ENCODE data around the gene COLEC12. TPM values are rescaled to one million over a fixed set of nuclear protein-coding genes. Genes with fewer than 3 reads are reported as not detected.
A peak's percentile ranks its signal among the peaks of the same experiment; 100 is the strongest.
"Not testable (repeated sequence)": the region's sequence is repeated elsewhere in the genome, so short reads cannot be mapped to it uniquely, and the experiment has no call there.

Gene COLEC12
- total and polyA plus RNA-seq, 8 donors, result 32.9 to 124 (median 103) TPM

DNA sequence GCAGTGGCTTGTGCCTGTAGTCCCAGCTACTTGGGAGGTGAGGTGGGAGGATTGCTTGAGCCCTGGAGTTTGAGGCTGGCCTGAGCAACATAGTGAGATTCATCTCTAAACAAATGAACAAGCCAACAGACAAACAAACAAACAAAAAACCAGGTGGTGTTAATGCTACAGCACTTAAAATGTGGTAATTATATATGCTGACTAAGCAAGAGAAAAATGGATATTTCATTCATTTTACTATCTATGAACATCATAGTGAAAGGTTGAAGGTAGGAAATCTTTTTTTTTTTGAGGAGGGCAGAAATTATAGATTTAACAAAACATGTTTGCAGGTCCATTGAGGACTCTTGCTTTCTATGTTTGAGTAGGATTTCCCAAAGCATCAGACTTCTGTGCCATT lies 190.5 kb downstream of the COLEC12 start:
- TF ChIP-seq, protein P1, sequence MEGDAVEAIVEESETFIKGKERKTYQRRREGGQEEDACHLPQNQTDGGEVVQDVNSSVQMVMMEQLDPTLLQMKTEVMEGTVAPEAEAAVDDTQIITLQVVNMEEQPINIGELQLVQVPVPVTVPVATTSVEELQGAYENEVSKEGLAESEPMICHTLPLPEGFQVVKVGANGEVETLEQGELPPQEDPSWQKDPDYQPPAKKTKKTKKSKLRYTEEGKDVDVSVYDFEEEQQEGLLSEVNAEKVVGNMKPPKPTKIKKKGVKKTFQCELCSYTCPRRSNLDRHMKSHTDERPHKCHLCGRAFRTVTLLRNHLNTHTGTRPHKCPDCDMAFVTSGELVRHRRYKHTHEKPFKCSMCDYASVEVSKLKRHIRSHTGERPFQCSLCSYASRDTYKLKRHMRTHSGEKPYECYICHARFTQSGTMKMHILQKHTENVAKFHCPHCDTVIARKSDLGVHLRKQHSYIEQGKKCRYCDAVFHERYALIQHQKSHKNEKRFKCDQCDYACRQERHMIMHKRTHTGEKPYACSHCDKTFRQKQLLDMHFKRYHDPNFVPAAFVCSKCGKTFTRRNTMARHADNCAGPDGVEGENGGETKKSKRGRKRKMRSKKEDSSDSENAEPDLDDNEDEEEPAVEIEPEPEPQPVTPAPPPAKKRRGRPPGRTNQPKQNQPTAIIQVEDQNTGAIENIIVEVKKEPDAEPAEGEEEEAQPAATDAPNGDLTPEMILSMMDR (IDR thresholded peaks at IDR 0.05), result no peak
- H3K27ac ChIP-seq, result no peak overlapping the region
- intact Hi-C loops (cut with DNase I), result no loop called here

DNA sequence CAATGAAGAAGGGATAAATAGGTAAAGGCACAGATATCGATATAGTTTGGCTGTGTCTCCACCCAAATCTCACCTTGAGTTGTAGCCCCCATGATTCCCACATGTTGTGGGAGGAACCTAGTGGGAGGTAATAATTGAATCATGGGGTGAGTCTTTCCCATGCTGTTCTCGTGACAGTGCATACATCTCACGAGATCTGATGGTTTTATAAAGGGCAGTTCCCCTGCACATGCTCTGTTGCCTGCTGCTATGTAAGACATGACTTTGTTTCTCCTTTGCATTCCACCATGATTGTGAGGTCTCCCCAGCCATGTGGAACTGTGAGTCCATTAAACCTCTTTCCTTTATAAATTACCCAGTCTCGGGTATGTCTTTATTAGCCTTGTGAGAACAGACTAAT lies 192.4 kb downstream of the COLEC12 start:
- H3K4me3 ChIP-seq, H3K4me1 ChIP-seq, ATAC-seq, H3K27ac ChIP-seq, H3K36me3 ChIP-seq, DNase-seq, H3K27me3 ChIP-seq, H3K9me3 ChIP-seq: not testable (repeated sequence)
- intact Hi-C loops (cut with DNase I), result loop anchor here in 1 of 2 donors (10.0 kb wide), 1 partner anchor 277 kb away; the partner anchor contains the start of gene CETN1

More for the DNA sequence above, 190.5 kb downstream of the COLEC12 start:
- Histone ChIP-seq H3K4me3 (no peak overlapping the region), H3K9me3 (no peaks in the 10 kb centered on the region), H3K4me1 (no peaks in the 10 kb centered on the region), H3K27me3 (no peaks in the 10 kb centered on the region), H3K36me3 (no peaks in the 10 kb centered on the region)
- no peak for ATAC-seq
- DNase-seq, result no peak

DNA sequence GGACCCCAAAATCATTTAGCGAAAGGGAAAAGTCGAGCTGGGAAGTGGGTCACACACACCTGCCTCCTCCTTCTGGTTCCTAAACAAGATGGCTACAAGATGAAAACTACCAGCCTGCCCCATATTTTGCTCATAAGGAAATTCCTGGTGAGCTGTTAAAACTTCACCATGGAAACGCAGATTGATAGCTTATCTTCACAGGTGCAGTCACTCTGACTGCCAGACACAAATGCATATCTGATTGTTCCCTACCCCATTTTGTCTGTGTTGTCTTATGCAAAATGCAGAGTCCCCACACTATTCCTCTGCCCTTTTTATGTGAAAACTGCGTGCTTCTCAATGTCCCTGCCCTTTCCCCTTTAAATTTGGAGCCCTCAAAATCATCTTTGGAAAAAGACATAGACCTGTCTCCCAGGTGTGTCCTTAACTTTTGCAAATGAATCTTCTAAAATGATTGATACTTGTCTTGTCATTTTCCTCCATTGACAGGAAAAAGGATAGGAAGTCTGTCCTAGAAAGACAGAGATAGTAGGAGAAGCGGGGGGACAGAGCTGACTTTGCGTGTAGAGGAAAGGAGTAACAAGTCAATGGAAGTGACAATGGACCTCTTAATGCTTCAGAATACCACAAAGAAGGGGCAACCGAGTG lies 193.8 kb downstream of the COLEC12 start:
- ATAC-seq, result no peak
- no peak overlapping the region for H3K4me3 ChIP-seq
- TF ChIP-seq, protein P1 (IDR thresholded peaks at IDR 0.05), result no peak
- no peaks in the 10 kb centered on the region for H3K9me3 ChIP-seq
- H3K36me3 ChIP-seq, result no peaks in the 10 kb centered on the region
- no peak overlapping the region for H3K27ac ChIP-seq
- no peaks in the 10 kb centered on the region for H3K27me3 ChIP-seq
- no peaks in the 10 kb centered on the region for H3K4me1 ChIP-seq
- DNase-seq, result no peak
- intact Hi-C loops (cut with DNase I), result loop anchor here in 1 of 2 donors (10.0 kb wide), 1 partner anchor 278 kb away; the partner anchor contains the start of gene CETN1

DNA sequence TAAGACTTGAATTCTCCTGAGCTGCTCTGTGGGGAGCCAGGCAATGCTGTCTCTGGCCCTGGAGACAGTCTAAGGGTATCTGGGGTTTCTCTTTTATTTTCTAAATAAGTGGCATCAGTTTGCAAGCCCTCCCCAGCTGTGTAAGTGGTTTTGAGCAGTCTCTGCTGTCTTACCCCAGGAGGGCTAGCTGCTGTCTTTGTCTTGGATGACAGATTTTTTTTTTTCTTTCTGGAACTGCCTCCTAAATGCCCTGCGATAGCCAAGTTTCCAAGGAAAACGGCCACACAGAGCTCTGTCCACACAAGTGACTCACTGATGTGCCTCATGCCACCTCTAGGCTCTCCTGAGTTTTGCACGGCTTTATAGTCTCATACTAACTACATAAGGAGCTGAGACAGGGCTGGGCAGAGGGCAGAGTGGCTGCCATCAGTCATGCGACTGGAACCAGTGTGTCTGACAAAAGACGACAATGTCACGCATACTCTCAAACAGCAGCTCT lies 195.4 kb downstream of the COLEC12 start:
- no peaks in the 10 kb centered on the region for H3K36me3 ChIP-seq
- no peaks in the 10 kb centered on the region for H3K9me3 ChIP-seq
- ATAC-seq (no peak), DNase-seq (peak in 1 of 4 donors; percentile 26)
- intact Hi-C loops (cut with DNase I), result loop anchor here in 1 of 2 donors (10.0 kb wide), 1 partner anchor 280 kb away; the partner anchor contains the start of gene CETN1
- H3K4me3 ChIP-seq, result no peak overlapping the region
- H3K27ac ChIP-seq, result no peak overlapping the region
- TF ChIP-seq, protein P1 (IDR thresholded peaks at IDR 0.05), result no peak
- no peaks in the 10 kb centered on the region for H3K4me1 ChIP-seq
- no peaks in the 10 kb centered on the region for H3K27me3 ChIP-seq

DNA sequence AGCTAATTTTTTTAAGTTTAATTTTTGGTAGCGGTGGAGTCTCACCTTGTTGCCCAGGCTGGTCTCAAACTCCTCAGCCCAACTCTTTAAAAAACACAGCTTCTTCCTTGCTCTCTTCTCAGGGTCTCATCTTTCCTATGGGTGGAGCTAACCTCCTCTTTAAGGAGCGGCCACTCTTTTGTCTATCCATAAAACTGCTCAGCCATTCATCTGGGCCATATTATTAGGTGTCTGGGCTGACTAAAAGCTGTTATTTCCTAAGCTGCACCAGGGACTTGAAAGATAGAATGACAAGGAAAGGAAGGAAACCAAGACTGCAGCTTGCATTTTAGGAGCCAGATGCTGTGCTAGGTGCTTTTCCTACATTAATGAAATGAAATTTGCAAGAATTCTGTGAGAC lies 196.9 kb downstream of the COLEC12 start:
- intact Hi-C loops (cut with DNase I), result loop anchor here in 1 of 2 donors (10.0 kb wide), 1 partner anchor 281 kb away; the partner anchor contains the start of gene CETN1
- DNase-seq, result peak in 2 of 4 donors; percentile 24 to 31
- ATAC-seq, result no peak
- H3K9me3 ChIP-seq, result no peaks in the 10 kb centered on the region
- no peaks in the 10 kb centered on the region for H3K27me3 ChIP-seq
- H3K36me3 ChIP-seq, result no peaks in the 10 kb centered on the region
- no peak overlapping the region for H3K4me3 ChIP-seq
- no peak overlapping the region for H3K27ac ChIP-seq
- TF ChIP-seq, protein P1 (IDR thresholded peaks at IDR 0.05), result no peak
- H3K4me1 ChIP-seq, result no peaks in the 10 kb centered on the region
